Mesothelial cell of epicardium (in vitro differentiated cells): ENCODE data around the gene GLB1L3. TPM values are rescaled to one million over a fixed set of nuclear protein-coding genes. Genes with fewer than 3 reads are reported as not detected.

Experiments
- DNase-seq, 2 experiments: peaks; one replicate each; pipeline ENCODE4 v3.0.0; 2021; ENCODE audit warnings: low spot score in 2 of 2; ENCODE audit not compliant: unreplicated experiment in 2 of 2
- H3K27ac Mint-ChIP-seq: 2 replicates; pipeline ENCODE4 v1.8.0; 2021; ENCODE audit warnings: mixed read lengths
- H3K27me3 Mint-ChIP-seq: 2 replicates; pipeline ENCODE4 v1.8.0; 2021; ENCODE audit warnings: low read depth, mixed read lengths
- H3K36me3 Mint-ChIP-seq: 2 replicates; pipeline ENCODE4 v1.8.0; 2021; ENCODE audit warnings: mixed read lengths
- H3K4me1 Mint-ChIP-seq: 2 replicates; pipeline ENCODE4 v1.8.0; 2021; ENCODE audit warnings: mixed read lengths
- H3K4me3 Mint-ChIP-seq: 2 replicates; pipeline ENCODE4 v1.8.0; 2021; ENCODE audit warnings: mild to moderate bottlenecking, moderate library complexity, mixed read lengths
- H3K9me3 Mint-ChIP-seq: 2 replicates; pipeline ENCODE4 v1.8.0; 2021; ENCODE audit warnings: mixed read lengths
- total RNA-seq: library from RNA; stranded (reverse); gene quantifications from 3 replicates; pipeline ENCODE4 v1.2.1, GENCODE V29; 2021
- TF ChIP-seq, protein P1 (sequence below): fragments of 200-600 bp; sonication (generic); IDR thresholded peaks from one replicate; pipeline ENCODE4 v1.5.0; 2021; ENCODE audit warnings: antibody characterized with exemption; ENCODE audit not compliant: unreplicated experiment

GLB1L3 gene
- total RNA-seq, 1 donor from 2014 or later, result not detected

DNA sequence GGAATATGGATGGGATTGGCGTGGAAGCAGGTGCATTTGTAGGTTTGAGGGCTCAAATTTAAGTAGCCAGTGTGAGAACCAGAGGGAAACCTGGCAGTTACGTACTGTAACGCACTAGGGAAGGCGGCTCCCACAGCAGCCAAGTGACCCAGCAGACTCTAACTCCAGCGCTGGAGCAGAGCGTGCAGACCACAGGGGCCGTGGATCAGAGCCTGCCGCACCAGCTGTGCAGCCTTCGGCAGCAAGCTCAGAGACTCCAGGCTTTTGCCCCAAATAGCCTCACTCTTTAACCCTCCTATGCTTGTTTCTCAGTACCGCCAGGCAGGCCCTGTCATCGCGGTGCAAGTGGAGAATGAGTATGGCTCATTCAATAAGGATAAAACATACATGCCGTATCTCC is 12.3 kb downstream of the GLB1L3 start:
- Mint-ChIP-seq H3K4me1 (no peaks in the 10 kb centered on the region), H3K36me3 (no peaks in the 10 kb centered on the region), H3K9me3 (no peaks in the 10 kb centered on the region), H3K27me3 (peaks cover 13% of the 10 kb centered on the region), H3K27ac (no peak overlapping the region), H3K4me3 (no peak overlapping the region)
- DNase-seq, result no peak
- TF ChIP-seq, protein P1, sequence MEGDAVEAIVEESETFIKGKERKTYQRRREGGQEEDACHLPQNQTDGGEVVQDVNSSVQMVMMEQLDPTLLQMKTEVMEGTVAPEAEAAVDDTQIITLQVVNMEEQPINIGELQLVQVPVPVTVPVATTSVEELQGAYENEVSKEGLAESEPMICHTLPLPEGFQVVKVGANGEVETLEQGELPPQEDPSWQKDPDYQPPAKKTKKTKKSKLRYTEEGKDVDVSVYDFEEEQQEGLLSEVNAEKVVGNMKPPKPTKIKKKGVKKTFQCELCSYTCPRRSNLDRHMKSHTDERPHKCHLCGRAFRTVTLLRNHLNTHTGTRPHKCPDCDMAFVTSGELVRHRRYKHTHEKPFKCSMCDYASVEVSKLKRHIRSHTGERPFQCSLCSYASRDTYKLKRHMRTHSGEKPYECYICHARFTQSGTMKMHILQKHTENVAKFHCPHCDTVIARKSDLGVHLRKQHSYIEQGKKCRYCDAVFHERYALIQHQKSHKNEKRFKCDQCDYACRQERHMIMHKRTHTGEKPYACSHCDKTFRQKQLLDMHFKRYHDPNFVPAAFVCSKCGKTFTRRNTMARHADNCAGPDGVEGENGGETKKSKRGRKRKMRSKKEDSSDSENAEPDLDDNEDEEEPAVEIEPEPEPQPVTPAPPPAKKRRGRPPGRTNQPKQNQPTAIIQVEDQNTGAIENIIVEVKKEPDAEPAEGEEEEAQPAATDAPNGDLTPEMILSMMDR, result no peak

DNA sequence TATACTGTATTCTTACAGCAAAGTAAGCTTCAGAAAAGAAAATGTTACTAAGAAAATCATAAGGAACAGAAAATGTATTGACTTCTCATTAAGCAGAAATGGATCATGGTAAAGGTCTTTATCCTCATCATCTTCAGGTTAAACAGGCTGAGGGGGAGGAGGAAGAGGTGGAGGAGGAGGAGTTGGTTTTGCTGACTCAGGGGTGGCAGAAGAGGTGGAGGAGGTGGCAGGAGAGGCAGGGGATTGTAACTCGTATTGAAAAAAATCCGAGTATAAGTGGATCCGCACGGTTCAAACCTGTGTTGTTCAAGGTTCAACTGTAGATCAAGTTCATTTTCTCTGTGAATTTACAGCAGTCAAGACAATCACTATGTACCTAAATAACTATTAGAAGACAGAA is 13.0 kb downstream of the GLB1L3 start:
- Mint-ChIP-seq H3K4me3 (no peak overlapping the region), H3K27me3 (peaks cover 6% of the 10 kb centered on the region), H3K36me3 (no peaks in the 10 kb centered on the region), H3K4me1 (no peaks in the 10 kb centered on the region), H3K9me3 (no peaks in the 10 kb centered on the region), H3K27ac (no peak overlapping the region)
- no peak for DNase-seq
- TF ChIP-seq, protein P1, result no peak

DNA sequence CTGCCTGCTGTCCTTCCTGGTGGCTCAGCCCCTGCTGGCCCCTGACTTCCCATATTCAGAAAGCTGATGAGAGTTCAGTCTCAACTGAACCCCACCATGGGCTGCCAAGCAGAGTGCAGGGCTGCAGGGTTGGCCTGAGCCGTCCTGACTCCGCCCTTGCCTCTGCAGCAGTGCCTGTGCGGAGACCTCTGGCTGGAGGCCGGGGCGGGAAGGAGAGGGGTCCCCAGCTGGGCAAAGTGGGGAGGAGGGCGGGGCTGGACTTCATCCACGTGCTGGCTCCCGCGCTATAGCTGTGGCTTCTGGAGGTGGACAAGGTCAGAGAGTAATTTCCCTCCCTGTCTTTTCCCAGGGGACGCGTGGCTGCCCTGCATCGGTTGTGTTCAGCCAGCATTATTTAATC is 13.6 kb downstream of the GLB1L3 start:
- Mint-ChIP-seq H3K4me1 (no peaks in the 10 kb centered on the region), H3K9me3 (no peaks in the 10 kb centered on the region), H3K27ac (no peak overlapping the region), H3K4me3 (no peak overlapping the region), H3K36me3 (no peaks in the 10 kb centered on the region), H3K27me3 (peaks cover 3% of the 10 kb centered on the region)
- TF ChIP-seq, protein P1, result no peak
- no peak for DNase-seq

DNA sequence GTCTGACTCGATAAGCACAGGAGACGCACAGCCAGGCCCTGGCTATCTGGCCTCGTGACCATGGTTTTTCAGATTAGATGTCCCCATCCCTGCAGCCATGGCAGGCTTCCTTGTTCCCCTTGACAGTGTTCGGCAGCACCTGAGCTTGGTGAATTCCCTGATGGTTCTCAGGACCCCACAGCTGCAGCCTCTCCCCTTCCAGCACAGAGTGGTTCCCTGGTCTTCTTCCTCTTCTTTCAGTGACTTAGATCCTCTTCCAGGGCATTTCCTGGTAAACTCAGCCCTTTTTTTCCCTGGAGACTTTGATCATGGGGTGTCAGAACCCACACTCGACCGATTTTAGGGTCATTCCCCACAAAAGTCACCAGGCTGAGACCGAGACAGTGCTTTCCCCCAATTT is 14.5 kb downstream of the GLB1L3 start:
- Mint-ChIP-seq H3K27ac (no peak overlapping the region), H3K27me3 (peaks cover 3% of the 10 kb centered on the region), H3K9me3 (no peaks in the 10 kb centered on the region), H3K36me3 (no peaks in the 10 kb centered on the region), H3K4me1 (no peaks in the 10 kb centered on the region), H3K4me3 (no peak overlapping the region)
- TF ChIP-seq, protein P1, result no peak
- DNase-seq, result no peak

DNA sequence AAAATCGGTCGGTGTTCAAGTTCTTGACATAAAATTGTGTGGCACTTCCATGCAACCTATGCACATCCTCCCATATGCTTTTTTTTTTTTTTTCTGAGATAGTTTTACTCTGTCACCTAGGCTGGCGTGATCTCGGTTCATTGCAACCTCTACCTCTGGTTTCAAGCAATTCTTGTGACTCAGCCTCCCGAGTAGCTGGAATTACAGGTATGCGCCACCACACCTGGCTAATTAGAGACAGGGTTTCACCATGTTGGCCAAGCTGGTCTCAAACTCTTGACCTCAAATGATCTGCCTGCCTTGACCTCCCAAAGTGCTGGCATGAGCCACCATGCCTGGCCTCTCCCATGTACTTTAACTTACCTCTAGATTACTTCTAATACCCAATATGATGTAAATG is 15.0 kb downstream of the GLB1L3 start:
- Mint-ChIP-seq H3K4me1 (no peaks in the 10 kb centered on the region), H3K36me3 (no peaks in the 10 kb centered on the region), H3K9me3 (no peaks in the 10 kb centered on the region), H3K27me3 (peaks cover 1% of the 10 kb centered on the region), H3K27ac (no peak overlapping the region), H3K4me3 (no peak overlapping the region)
- no peak for DNase-seq
- TF ChIP-seq, protein P1, result no peak

DNA sequence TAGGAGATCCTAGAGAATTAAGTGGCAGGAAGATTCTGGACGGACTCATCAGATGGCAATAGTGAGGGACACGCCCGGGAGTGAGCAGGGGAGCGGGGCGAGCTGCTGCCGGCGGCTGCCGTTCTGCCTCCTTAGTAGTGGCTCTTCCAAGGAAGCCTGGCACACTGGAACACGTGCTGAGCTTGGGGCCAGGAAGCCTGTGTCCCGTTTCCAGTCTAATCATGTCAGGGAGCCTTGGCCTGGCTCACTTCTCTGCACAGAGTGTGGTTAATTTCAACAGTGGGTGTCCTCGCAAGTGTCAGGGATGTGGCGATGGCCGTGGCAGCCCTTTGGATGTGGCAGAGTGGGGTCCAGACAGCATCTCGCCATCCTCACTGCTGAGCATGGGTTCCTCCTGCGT is 16.5 kb downstream of the GLB1L3 start:
- Mint-ChIP-seq H3K9me3 (no peaks in the 10 kb centered on the region), H3K4me1 (no peaks in the 10 kb centered on the region), H3K4me3 (no peak overlapping the region), H3K27ac (no peak overlapping the region), H3K36me3 (no peaks in the 10 kb centered on the region), H3K27me3 (peaks cover 1% of the 10 kb centered on the region)
- peak in 1 of 2 experiments; percentile 29 for DNase-seq
- TF ChIP-seq, protein P1, result no peak
